Measurements from ENCODE around the gene RARG.

RARG gene

DNA sequence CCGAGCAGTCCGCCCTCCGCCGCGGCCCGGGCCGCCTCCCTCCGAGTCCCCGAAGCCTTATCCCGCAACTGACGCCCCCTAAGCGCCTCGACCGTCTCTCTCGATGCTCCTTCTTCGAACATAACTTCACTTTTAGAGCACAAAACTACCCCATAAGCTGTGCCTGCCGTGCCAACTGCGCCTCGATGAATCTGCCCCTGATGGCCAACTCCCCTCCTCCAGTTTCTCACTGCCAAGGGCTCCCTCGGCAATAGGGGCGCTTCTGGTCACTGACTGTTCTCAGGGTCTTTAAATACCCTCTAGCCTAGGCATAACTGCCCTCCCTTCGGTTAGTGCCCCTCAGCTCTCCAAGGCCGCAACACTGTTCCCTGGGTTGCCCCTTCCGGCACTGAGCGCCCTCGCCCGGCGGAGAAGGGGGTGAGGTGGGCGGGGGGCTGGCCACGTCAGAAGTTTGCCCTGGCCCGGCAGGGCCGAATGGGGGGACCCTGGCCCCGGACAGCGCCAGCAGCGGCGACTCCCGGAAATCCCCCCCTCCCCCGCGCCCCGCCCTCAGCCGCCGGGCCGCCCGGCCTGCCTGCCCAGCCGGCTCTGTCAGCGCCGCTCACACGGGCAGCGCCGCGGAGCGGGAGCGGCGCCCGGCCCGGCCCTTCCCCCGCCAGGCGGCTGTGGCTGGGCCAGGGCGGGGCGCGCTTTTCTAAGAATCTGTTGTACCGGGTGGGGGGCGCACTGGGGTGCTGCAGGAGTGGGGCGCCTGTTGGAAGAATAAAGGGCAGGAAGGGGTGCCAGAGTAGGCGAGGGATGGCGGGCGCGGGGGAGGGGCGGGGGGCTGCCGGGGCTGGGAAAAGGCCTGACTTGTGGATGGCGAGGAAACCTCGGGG, 10.6 kb downstream of the RARG start:
- Mint-ChIP-seq H3K36me3 (peaks cover 38% of the 10 kb centered on the region), H3K4me1 (peaks cover 88% of the 10 kb centered on the region), H3K27ac (peak overlapping the region; percentile 91), H3K9me3 (no peaks in the 10 kb centered on the region), H3K4me3 (peak overlapping the region; percentile 94)
- ATAC-seq (peak; percentile 27), DNase-seq (ENCODE audit: low spot score in 2 of 2) (peak; percentile 47 to 89)

DNA sequence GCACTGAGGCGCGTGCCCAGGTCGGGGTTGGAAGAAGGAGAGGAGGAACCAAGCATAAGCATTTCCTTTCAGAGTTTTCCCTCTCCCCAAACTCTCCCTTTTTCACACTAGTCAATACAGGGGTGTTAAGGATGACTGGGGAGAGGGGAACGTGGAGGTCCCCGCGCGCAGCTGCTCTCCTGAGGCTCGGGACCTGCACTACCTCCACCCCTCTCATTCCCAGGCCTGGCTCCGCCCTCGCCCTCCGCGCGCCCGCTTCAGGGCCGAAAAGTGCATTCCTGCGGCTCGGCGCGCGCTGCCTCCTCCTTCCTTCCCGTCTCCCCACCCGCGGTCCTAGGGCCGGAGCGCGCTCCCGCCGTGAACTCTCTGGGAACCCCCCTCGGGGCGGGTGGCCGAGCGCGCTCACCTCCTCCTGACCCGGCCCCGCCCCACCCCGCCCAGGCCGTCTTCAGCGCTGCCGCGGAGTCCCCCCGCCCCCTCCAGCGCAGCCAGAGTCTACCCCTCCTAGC, 11.3 kb downstream of the RARG start:
- no peaks in the 10 kb centered on the region for H3K9me3 Mint-ChIP-seq
- DNase-seq (ENCODE audit: low spot score in 2 of 2) (peak; percentile 63 to 92), ATAC-seq (peak; percentile 76)
- H3K36me3 Mint-ChIP-seq: peaks cover 45% of the 10 kb centered on the region
- peaks cover 90% of the 10 kb centered on the region for H3K4me1 Mint-ChIP-seq
- H3K4me3 Mint-ChIP-seq: peak overlapping the region; percentile 94
- H3K27ac Mint-ChIP-seq: peak overlapping the region; percentile 91

DNA sequence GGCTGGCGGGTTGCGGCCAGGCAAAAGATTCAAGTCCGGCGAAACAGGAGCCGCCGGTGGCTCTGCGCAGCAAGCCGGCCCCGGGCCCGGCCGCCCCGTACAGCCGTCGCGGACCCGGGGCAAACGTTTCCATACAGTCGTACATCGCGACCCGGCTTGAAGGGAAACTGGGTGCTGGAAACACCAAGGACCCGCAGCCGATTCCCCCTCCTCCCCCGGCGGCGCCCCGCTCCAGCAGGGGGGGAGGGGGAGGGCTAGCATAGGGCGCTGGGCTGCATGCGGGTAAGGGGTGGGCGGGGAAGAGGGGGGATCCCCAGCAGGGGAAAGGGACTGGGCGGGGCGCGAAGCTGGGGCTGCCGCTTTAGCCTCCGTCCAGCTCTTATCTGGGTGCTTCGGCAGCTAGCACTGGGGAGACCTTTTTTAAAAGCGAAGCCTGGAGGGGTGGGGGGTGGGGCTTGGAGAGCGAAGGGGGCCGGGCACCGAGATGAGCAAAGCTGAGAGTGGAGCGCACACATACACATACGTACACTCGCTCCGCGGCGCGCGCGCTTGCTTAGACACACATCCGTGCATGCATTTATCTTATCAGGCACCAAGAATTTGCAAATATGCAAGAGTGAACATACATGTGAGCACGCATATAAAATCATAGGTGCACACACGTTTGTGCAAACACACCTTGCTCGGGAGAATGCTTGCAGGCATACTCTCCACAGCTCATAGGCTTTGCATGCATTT, 11.9 kb downstream of the RARG start:
- Mint-ChIP-seq H3K4me1 (peaks cover 90% of the 10 kb centered on the region), H3K36me3 (peaks cover 51% of the 10 kb centered on the region), H3K4me3 (peak overlapping the region; percentile 94), H3K27ac (peak overlapping the region; percentile 94), H3K9me3 (no peaks in the 10 kb centered on the region)
- peak; percentile 66 for ATAC-seq
- peak; percentile 59 to 88 for DNase-seq (ENCODE audit: low spot score in 2 of 2)

DNA sequence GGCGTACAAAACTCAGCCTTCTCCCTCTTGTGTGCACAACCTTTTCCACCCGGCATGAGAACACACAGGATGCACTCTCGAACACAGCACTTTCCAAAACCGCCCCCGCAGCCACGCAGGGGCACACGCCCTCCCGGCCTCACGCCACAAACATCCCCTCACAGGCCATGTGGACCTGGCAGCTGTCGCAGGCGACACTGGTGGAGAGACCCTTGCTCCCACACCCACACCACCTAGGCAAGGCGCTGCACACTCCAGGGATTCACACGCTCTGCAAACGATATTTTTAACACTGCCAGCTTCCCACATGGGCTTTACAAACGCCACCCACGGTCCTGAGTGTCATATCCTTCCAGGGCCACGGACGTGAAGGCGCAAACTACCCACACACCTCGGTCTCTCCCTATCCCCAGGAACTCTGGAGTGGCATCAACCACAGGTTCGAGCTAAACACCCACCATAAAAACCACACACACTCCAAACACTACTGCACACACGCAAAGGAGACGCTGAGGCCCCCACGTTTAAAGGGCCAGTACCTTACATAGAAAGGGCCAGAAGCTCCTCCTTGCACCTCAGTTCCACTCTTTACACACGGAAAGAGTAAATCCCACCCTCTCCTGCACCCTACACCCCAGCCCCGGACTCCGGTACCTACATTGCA, 12.6 kb downstream of the RARG start:
- DNase-seq (ENCODE audit: low spot score in 2 of 2): peak; percentile 50 to 87
- peak; percentile 43 for ATAC-seq

DNA sequence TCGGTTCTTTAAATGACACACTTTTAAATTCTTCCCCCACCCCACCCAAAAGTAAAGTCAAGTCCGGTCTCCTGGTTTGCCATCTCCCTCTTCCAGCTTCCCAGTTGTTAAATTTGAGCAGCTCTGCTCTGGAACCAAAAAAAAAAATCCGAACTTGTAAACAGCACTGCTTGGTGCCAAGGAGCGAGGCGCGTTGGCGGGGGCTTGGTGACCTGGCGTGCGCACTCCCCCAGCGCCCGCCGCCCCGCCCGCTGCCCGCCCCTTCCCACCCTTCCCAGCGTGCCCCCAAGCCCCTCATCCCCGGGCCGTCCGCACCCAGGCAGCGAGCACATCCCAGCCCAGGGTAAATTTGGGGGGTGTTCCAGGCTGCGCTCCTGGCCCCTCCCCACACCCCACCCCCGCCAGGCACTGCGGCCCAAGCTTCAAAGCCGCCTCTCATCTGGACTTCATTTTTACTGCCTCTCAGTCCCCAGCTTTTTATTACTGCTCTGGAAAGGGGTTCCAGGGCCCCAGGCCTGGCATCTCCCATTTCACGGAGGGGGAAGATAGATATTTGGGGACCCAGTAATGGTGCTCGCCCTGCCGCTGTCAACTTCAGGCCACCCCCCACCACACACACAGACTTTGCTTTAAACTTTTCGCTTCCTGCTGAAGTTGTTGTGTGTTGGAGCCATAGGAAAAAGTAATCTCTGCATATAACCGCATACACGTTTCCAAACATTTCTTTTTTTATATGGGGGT, 13.3 kb downstream of the RARG start:
- Mint-ChIP-seq H3K4me1 (peaks cover 90% of the 10 kb centered on the region), H3K36me3 (peaks cover 65% of the 10 kb centered on the region), H3K4me3 (peak overlapping the region; percentile 94), H3K27ac (peak overlapping the region; percentile 94), H3K9me3 (no peaks in the 10 kb centered on the region)
- ATAC-seq (no peak), DNase-seq (ENCODE audit: low spot score in 2 of 2) (no peak)

More for the DNA sequence above, 12.6 kb downstream of the RARG start:
- Mint-ChIP-seq H3K27ac (peak overlapping the region; percentile 94), H3K36me3 (peaks cover 58% of the 10 kb centered on the region), H3K4me1 (peaks cover 90% of the 10 kb centered on the region), H3K9me3 (no peaks in the 10 kb centered on the region), H3K4me3 (peak overlapping the region; percentile 94)

DNA sequence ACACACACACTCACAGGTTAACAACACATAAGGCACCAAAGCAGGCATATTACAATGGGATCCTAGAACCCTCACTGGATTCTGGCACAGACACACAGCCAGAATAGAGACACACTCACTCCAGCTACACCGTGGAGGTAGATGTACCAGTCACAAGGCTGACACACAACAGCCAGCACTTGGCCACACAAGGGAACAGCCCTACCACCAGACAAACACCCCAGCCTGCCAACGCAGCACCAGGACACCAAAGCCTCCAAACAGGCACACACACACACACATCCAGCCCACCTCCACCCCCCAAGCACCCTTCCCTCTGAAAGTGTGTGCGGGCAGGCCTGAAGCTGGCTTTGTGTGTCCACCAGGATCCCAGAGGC, 14.1 kb downstream of the RARG start:
- Mint-ChIP-seq H3K36me3 (peaks cover 73% of the 10 kb centered on the region), H3K9me3 (no peaks in the 10 kb centered on the region), H3K4me1 (peaks cover 90% of the 10 kb centered on the region), H3K27ac (peak overlapping the region; percentile 94), H3K4me3 (peak overlapping the region; percentile 94)
- ATAC-seq (no peak), DNase-seq (ENCODE audit: low spot score in 2 of 2) (no peak)

DNA sequence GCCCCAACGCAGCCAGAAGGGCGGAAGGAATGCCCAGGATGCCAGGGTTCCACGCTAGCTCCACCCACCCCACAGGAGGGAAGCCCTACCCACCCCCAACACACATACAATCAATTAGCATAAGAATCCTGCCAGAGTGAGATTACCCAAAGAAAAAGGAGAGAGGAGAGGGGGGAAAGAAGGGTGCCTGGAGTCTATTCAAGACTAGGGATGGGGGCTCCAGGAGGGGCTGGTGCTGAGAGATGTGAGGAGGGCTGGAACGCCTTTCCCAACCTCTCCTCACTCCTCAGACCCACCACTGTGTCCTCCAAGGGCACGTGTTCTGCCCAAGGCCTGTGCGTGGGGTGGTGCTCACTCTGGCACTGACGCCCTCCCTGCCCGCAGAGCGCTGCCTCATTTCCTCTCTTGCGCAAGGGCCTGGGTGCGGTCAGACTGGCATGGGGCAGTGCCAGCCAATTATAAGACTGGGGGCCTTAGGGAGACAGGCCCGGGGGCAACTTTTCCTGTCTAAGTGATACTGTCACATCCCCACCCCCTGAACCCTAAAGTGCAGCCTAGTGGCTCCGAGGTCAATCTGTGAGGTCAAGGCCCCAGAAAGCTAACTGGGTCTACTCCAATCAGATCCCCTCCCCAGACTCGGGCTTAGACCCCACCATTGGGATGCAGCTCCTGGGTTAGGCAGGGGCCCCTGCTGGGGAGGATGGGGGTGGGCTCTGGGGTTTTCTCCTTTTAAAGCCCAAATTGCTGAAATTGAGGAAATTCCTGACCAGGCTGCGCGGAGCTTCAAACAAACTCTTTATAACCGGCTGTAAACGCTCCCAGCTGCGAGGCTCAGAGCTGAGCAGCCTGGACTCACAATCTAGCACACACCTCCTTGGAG, 14.7 kb downstream of the RARG start:
- peak overlapping the region; percentile 94 for H3K27ac Mint-ChIP-seq
- ATAC-seq (no peak), DNase-seq (ENCODE audit: low spot score in 2 of 2) (no peak)
- peaks cover 79% of the 10 kb centered on the region for H3K36me3 Mint-ChIP-seq
- H3K9me3 Mint-ChIP-seq: no peaks in the 10 kb centered on the region
- peaks cover 86% of the 10 kb centered on the region for H3K4me1 Mint-ChIP-seq
- peak overlapping the region; percentile 94 for H3K4me3 Mint-ChIP-seq

DNA sequence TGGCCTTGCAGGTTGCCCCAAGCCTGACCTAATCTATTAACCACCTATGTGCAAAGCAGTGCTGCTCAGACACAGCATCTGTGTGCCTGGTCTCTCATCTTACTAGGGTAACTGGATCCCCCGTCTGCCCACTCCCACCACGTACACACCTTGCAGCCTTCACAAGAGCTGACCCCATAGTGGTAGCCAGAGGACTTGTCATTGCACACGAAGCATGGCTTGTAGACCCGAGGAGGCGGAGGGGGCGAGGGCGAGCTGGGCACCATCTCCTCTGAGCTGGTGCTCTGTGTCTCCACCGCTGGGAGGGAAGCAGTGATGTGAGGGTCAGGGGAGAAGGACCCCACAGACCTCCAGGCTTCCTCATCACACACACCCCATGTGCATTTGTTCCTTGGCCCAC, 16.5 kb downstream of the RARG start:
- no peaks in the 10 kb centered on the region for H3K9me3 Mint-ChIP-seq
- H3K4me3 Mint-ChIP-seq: no peak overlapping the region
- H3K4me1 Mint-ChIP-seq: peaks cover 85% of the 10 kb centered on the region
- no peak for DNase-seq (ENCODE audit: low spot score in 2 of 2)
- H3K36me3 Mint-ChIP-seq: peaks cover 88% of the 10 kb centered on the region
- H3K27ac Mint-ChIP-seq: peak overlapping the region; percentile 94
- ATAC-seq: no peak

DNA sequence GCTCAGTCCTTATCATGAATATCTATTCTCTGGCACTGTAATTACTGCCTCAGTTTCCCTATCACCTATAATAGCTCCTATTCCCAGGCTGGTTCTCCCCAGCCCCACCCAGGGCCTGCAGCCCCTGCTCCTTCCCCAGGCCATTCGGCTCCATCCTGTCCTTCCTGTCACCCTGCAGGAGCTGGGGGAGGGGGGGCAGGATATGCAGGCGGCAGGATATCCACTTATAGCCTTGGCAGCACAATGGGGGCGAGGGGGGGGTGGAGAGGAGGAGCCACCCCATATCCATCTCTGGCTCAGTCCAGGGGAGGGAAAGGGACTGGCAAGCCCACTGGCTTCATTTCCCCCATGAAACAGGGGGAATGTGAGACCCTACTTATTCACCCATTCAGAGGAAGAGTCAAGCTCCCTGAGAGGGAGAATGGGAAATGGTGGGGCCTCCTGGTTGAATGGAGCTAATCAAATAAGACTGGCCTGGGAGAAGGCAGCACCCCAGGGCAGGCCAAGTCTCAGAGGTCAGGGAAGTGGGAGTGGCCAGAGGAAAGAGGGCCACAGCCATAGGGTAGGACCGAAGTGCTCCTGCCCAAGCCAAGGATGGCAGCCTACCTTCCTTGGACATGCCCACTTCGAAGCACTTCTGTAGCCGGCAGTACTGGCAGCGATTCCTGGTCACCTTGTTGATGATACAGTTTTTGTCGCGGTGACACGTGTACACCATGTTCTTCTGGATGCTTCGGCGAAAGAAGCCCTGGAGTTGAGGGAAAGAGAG, 17.1 kb downstream of the RARG start:
- Mint-ChIP-seq H3K4me1 (peaks cover 91% of the 10 kb centered on the region), H3K27ac (peak overlapping the region; percentile 94), H3K4me3 (no peak overlapping the region), H3K36me3 (peaks cover 90% of the 10 kb centered on the region), H3K9me3 (no peaks in the 10 kb centered on the region)
- DNase-seq (ENCODE audit: low spot score in 2 of 2) (no peak), ATAC-seq (no peak)

DNA sequence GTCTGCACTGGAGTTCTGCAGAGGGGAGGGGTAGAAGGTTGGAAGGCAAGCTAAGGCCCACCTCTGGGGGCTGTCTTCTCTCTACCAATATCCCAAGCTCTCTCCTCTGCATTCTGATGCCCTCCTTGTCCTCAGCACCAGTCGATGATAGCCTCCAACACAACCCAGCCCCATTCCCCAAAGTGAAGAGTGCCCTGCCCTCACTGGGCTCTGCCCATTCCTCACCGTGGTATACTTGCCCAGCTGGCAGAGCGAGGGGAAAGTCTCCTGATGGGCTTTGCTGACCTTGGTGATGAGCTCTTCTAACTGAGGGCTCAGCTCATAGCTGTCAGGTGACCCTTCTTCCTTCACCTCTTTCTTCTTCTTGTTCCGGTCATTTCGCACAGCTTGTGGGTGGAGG, 17.8 kb downstream of the RARG start:
- Mint-ChIP-seq H3K4me3 (no peak overlapping the region), H3K27ac (peak overlapping the region; percentile 94), H3K36me3 (peaks cover 86% of the 10 kb centered on the region), H3K9me3 (no peaks in the 10 kb centered on the region), H3K4me1 (peaks cover 91% of the 10 kb centered on the region)
- no peak for DNase-seq (ENCODE audit: low spot score in 2 of 2)
- ATAC-seq: no peak

DNA sequence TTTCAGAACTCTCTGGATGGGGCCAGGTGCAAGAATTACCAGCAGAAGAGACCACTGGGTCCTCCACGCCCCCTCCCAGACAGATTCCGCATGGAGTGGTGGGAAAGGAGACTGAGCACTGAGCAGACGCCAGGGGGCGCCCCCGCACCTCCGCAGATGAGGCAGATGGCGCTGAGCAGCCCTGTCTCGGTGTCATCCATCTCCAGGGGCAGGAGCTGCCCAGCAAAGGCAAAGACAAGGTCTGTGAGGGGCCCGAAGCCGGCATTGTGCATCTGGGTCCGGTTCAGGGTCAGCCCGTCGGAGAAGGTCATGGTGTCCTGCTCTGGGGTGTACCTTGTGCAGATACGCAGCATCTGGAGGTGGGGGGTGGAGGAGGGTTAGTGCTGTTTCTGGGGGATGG, 18.7 kb downstream of the RARG start:
- Mint-ChIP-seq H3K4me3 (no peak overlapping the region), H3K9me3 (no peaks in the 10 kb centered on the region), H3K36me3 (peaks cover 88% of the 10 kb centered on the region), H3K4me1 (peaks cover 91% of the 10 kb centered on the region), H3K27ac (peak overlapping the region; percentile 70)
- ATAC-seq (peak; percentile 72), DNase-seq (ENCODE audit: low spot score in 2 of 2) (peak; percentile 73 to 89)

DNA sequence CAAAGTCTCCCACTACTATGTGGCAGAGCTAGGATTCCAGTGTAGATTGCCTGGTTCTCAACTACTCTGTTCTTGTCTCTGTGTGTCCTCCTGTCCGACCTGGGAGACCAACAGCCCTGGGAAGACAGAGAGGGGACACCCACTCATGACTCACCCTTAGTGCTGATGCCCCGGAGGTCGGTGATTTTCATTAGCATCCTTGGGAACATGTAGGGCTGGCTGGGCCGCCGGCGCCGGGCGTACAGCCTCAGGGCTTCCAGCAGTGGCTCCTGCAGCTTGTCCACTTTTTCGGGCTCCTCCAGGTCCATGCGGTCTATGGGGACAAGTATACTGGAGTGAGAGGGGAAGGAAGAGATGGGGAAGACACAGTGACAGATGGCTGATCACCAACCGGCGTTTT, 19.1 kb downstream of the RARG start:
- Mint-ChIP-seq H3K9me3 (no peaks in the 10 kb centered on the region), H3K4me3 (no peak overlapping the region), H3K27ac (peak overlapping the region; percentile 70), H3K36me3 (peaks cover 88% of the 10 kb centered on the region), H3K4me1 (peaks cover 91% of the 10 kb centered on the region)
- ATAC-seq (no peak), DNase-seq (ENCODE audit: low spot score in 2 of 2) (no peak)
